Ectodermal cell (in vitro differentiated cells): ENCODE measurements around the gene BICD2.

Source experiments
- H3K27ac ChIP-seq: 2 replicates; pipeline ENCODE4 v1.7.0; 2013; ENCODE audit warnings: mild to moderate bottlenecking, low read depth, low read length; ENCODE audit not compliant: insufficient read depth, poor library complexity, severe bottlenecking
- H3K27me3 ChIP-seq: 2 replicates; pipeline ENCODE4 v1.7.0; 2013; ENCODE audit warnings: mild to moderate bottlenecking, low read length; ENCODE audit not compliant: insufficient read depth, control insufficient read depth, poor library complexity, severe bottlenecking
- H3K36me3 ChIP-seq: one replicate; pipeline ENCODE4 v1.7.0; 2013; ENCODE audit warnings: low read length; ENCODE audit not compliant: control insufficient read depth, insufficient read depth
- H3K4me1 ChIP-seq: one replicate; pipeline ENCODE4 v1.7.0; 2013; ENCODE audit warnings: low read length; ENCODE audit not compliant: control insufficient read depth, insufficient read depth
- H3K4me3 ChIP-seq: 2 replicates; pipeline ENCODE4 v1.7.0; 2013; ENCODE audit warnings: low read depth, low read length, control low read depth; ENCODE audit not compliant: insufficient read depth
- H3K9me3 ChIP-seq: 2 replicates; pipeline ENCODE4 v1.7.0; 2013; ENCODE audit warnings: mild to moderate bottlenecking, low read length, moderate library complexity; ENCODE audit not compliant: control insufficient read depth
- WGBS, 2 experiments: methylation state at CpG; one replicate each; pipeline ENCODE4 v1.1.7; 2013; ENCODE audit warnings: missing lambda C conversion rate in 2 of 2; 5-methylcytosine and 5-hydroxymethylcytosine counted together

The BICD2 gene

GRCh38 chr9:92748233-92748497 lies 16.5 kb downstream of the BICD2 start:
- H3K36me3 ChIP-seq = no peaks in the 10 kb centered on the region
- 79 to 89% methylated on average over 3 of the region's 3 CpGs for WGBS, 2 experiments
- H3K9me3 ChIP-seq = no peaks in the 10 kb centered on the region
- no peak overlapping the region for H3K27ac ChIP-seq
- no peak overlapping the region for H3K4me3 ChIP-seq
- H3K27me3 ChIP-seq = no peaks in the 10 kb centered on the region
- peaks cover 17% of the 10 kb centered on the region for H3K4me1 ChIP-seq

DNA sequence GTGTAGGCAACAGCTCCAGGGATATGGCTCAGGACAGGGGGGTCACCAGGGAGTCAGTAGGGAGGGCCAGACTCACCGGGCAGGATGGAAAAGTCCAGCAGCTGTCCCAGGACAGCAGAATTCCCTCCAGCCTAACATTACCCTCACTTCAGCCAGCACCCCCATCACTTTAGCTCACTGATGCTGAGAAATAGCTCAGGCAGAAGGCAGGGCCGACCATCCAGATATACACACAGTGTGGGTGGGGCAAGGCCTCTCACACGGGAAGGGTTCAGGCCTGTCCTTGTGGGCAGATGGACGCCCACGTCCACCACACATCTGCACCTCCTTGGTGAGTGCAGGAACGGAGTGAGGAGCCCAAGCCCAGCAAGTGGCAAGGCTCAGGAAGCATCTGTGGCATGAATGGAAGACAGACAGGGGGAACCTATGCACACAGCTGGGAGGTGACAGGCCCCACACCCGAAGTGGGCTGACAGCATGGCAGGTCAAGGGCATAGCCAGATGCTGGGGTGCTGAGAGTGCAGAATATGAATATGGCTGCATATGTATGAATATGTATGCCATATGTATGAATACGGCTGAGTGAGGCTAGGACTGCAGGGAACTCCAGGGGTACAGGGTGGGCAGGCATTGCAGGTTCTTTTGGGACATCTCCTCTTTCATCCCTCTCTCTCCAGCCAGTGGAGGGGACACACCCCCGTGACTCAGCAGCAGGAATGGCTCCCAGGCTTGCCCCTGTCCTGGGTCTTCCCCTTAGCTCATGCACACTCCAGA lies 17.0 kb downstream of the BICD2 start:
- Histone ChIP-seq H3K9me3 (no peaks in the 10 kb centered on the region), H3K27ac (no peak overlapping the region), H3K4me3 (no peak overlapping the region), H3K27me3 (no peaks in the 10 kb centered on the region), H3K4me1 (peaks cover 17% of the 10 kb centered on the region), H3K36me3 (no peaks in the 10 kb centered on the region)
- 91 to 92% methylated on average over 9 of the region's 9 CpGs for WGBS, 2 experiments

GRCh38 chr9:92746567-92747458 lies 17.8 kb downstream of the BICD2 start:
- H3K4me3 ChIP-seq = no peak overlapping the region
- H3K36me3 ChIP-seq = no peaks in the 10 kb centered on the region
- H3K27ac ChIP-seq = peak overlapping the region; percentile 6
- no peaks in the 10 kb centered on the region for H3K9me3 ChIP-seq
- peaks cover 17% of the 10 kb centered on the region for H3K4me1 ChIP-seq
- WGBS, 2 experiments = 93 to 96% methylated on average over 14 of the region's 14 CpGs
- no peaks in the 10 kb centered on the region for H3K27me3 ChIP-seq

DNA sequence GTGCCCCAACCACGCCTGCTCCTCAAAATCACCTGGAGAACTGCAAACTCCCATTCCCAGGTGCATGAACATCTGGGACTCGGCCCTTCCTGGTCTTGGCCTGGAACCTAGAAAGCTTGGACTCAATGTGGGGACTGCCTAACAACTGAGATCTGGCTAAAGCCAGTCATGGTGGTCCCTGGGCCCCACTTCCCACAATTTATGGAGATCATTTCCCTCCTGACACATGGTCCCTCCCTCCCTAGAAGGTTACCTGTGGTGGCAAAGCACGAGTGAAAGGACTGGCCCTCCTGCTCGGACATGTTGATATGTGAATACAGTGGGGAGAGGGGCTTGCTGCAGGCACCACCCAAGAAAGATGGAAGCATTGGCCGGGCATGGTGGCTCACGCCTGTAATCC lies 18.8 kb downstream of the BICD2 start:
- WGBS, 2 experiments = 92 to 94% methylated on average over 6 of the region's 6 CpGs

DNA sequence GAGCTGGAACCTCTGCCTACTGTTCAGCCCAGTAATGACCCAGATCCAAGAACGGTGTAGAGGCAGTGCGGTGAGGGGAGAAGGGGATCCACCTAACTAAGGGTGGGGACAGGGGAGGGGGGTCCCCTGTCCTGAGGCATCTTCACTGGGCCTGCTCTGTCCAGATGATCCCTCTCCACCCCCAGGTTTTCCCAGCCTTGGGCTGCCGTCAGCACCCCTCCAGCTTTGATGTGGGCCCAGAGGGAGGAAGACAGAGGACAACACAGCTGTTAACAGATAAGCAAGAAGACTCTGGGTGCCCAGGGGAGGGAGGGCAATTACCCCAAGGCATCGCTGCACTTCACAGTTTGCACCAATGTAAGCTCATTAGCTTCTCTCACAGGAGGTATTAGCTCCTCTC lies 19.3 kb downstream of the BICD2 start:
- no peaks in the 10 kb centered on the region for H3K9me3 ChIP-seq
- peaks cover 17% of the 10 kb centered on the region for H3K4me1 ChIP-seq
- no peaks in the 10 kb centered on the region for H3K27me3 ChIP-seq
- H3K4me3 ChIP-seq = no peak overlapping the region
- no peaks in the 10 kb centered on the region for H3K36me3 ChIP-seq
- WGBS, 2 experiments = 92 to 95% methylated on average over 4 of the region's 4 CpGs
- no peak overlapping the region for H3K27ac ChIP-seq

More for the DNA sequence above, 18.8 kb downstream of the BICD2 start:
- H3K4me3 ChIP-seq = no peak overlapping the region
- no peak overlapping the region for H3K27ac ChIP-seq
- H3K4me1 ChIP-seq = peaks cover 17% of the 10 kb centered on the region
- H3K9me3 ChIP-seq = no peaks in the 10 kb centered on the region
- H3K36me3 ChIP-seq = no peaks in the 10 kb centered on the region
- no peaks in the 10 kb centered on the region for H3K27me3 ChIP-seq

DNA sequence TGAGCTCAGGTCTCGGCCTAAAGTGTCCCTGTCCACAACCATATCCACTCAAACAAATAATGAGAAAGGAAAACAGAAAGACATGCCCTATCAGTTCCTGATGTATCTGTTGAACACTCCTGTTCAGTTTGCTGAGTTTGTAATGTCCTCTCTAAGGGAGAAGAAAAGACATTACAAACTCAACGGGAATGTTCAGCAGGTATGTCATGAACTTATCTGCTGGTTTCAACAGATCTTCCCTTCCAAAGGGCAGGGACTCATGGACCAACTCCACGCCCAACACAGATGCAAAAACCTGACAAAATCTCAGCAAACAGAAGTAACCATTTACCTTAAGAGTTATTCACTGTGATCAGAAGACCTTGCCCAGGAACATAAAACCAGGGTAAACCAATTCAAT lies 23.7 kb downstream of the BICD2 start:
- Histone ChIP-seq H3K4me1 (peaks cover 13% of the 10 kb centered on the region), H3K36me3 (no peaks in the 10 kb centered on the region), H3K9me3 (no peaks in the 10 kb centered on the region), H3K4me3 (no peak overlapping the region), H3K27me3 (no peaks in the 10 kb centered on the region), H3K27ac (no peak overlapping the region)
- 78 to 94% methylated on average over 3 of the region's 3 CpGs for WGBS, 2 experiments

DNA sequence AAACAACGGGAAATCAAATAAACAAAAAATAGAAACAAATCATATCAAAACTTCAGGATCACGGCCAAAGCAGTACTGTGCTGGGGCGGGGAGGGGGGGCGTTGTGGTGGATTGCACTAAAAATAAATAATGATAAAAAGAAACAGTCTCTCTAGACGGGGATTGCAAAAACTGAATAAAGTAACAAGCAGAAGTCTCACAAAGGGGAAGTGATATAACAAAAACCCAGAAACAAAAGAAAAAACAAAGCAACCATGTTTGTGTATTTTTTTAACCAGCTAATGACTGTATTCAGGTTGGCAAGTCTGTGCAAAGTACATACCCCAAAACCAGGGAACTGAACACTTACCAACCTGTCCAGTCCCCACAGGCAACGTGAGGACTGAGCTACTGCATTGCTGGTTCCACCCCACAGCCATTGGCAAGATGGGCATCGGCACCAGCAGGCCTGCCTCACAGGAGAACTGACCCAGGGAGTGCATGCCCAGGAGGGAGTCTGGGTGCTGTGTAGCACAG lies 24.1 kb downstream of the BICD2 start:
- WGBS, 2 experiments = 84 to 93% methylated on average over 3 to 7 of the region's 7 CpGs
- Histone ChIP-seq H3K27me3 (no peaks in the 10 kb centered on the region), H3K9me3 (no peaks in the 10 kb centered on the region), H3K36me3 (no peaks in the 10 kb centered on the region), H3K27ac (no peak overlapping the region), H3K4me1 (peaks cover 17% of the 10 kb centered on the region), H3K4me3 (no peak overlapping the region)

- WGBS, 2 experiments = 97% methylated on average over 2 to 3 of the region's 3 CpGs
- H3K9me3 ChIP-seq = no peaks in the 10 kb centered on the region
- no peaks in the 10 kb centered on the region for H3K27me3 ChIP-seq
- no peak overlapping the region for H3K27ac ChIP-seq
- H3K4me3 ChIP-seq = no peak overlapping the region
- H3K4me1 ChIP-seq = peaks cover 18% of the 10 kb centered on the region
- no peaks in the 10 kb centered on the region for H3K36me3 ChIP-seq
Observed at GRCh38 chr9:92740009-92740408, 24.6 kb downstream of the BICD2 start.

GRCh38 chr9:92739346-92739970 lies 25.2 kb downstream of the BICD2 start:
- H3K4me1 ChIP-seq = peaks cover 18% of the 10 kb centered on the region
- H3K4me3 ChIP-seq = no peak overlapping the region
- H3K27me3 ChIP-seq = no peaks in the 10 kb centered on the region
- no peaks in the 10 kb centered on the region for H3K9me3 ChIP-seq
- no peak overlapping the region for H3K27ac ChIP-seq
- H3K36me3 ChIP-seq = no peaks in the 10 kb centered on the region
- WGBS, 2 experiments = 92 to 94% methylated on average over 11 of the region's 11 CpGs

- H3K4me3 ChIP-seq = no peak overlapping the region
- WGBS, 2 experiments = 88 to 91% methylated on average over 5 of the region's 5 CpGs
Observed at GRCh38 chr9:92738661-92739081, 26.0 kb downstream of the BICD2 start.

More at GRCh38 chr9:92738661-92739081, 26.0 kb downstream of the BICD2 start:
- no peaks in the 10 kb centered on the region for H3K9me3 ChIP-seq
- no peaks in the 10 kb centered on the region for H3K36me3 ChIP-seq
- H3K27me3 ChIP-seq = no peaks in the 10 kb centered on the region
- no peak overlapping the region for H3K27ac ChIP-seq
- peaks cover 18% of the 10 kb centered on the region for H3K4me1 ChIP-seq
